LHCN-M2 (cell line): ENCODE measurements around the gene MICALL2. TPM values are rescaled to one million over a fixed set of nuclear protein-coding genes. Genes with fewer than 3 reads are reported as not detected.
A peak's percentile ranks its signal among the peaks of the same experiment; 100 is the strongest.

Experiments
- DNase-seq: peaks from one replicate; pipeline ENCODE4 v3.0.0-alpha.2; 2012; ENCODE audit warnings: low read depth
- total RNA-seq: library from RNA; depleted of rRNA; stranded (reverse); fragments of >200 nt; gene quantifications from 2 replicates; pipeline ENCODE4 v1.2.3, GENCODE V29; 2014

MICALL2 gene
- total RNA-seq, 1 experiment from 2014 or later: 25.5 TPM

DNA sequence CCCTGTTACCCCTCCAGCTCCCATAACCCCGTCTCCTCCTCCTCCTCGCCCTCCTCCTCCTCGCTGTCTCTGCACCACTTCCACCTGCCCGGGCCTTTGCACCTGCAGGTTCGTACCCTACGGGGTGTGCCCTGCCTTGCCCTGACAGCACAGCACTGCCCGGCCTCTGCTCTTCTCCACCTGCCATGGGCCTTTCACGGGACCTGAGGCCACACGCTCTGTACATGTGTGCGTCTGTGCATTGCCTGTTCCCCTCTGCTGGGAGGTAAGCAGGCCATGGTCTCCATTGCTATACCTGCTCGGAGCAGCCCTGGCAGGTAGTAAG is 40.0 kb downstream of the MICALL2 start:
- DNase-seq: no peak

- DNase-seq: peak; percentile 43
Observed at GRCh38 chr7:1418505-1419309, 40.6 kb downstream of the MICALL2 start.

- DNase-seq: no peak
Observed at GRCh38 chr7:1415389-1415990, 43.8 kb downstream of the MICALL2 start.

DNA sequence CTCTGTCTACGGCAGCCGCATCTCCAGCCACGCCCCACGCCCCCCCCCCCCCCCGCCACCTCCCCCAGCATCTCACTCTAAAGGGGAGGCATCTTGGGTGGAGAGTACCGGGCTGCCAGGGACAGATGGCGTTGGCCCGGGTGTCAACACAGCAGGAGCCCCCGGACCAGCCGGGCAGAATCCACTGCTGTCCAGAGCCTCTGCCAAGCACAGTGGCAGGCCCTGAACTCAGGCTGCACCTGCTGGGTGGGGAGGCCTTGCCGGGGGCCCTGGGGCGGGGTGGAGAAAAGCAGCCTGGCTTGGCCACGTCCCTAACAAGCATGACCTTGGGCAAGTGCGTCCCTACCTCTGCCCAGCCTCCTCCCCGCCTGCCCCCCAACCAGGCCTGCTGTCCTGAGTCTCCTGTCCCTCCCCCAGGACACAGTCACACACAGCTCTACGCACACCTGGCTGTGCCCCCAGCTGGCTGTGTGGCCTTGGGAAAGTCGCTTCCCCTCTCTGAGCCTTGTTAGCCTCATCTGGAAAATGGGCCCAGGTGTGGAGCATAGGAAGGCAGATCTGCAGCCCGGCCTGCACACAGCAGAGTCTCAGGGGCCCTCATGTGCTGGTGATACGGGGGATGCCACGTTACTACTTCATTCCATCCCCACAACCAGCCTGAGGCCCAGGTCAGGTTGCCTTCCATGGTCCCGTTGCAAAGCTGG is 45.2 kb downstream of the MICALL2 start:
- DNase-seq: no peak

- peak; percentile 74 for DNase-seq
Observed at GRCh38 chr7:1412322-1413261, 46.7 kb downstream of the MICALL2 start.

DNA sequence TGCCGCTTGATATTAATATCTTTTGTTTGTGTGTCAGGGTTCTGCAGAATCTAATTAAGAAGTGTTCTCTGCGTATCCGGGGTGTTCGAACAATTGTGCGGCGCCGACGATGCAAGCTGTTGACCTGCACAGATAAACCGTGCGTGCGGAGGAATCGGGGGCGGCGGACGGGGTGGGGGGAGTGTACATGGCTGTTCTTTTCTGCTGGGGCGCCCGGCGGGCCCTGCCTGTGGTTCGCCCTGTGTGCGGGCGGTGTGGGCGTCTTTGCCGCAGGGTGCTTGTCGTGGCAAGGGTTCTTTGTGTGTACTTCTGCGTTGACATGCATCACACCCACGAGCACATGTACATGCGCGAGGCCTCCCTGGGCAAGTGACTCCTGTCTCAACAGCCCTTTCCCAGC is 47.9 kb downstream of the MICALL2 start:
- DNase-seq: no peak

GRCh38 chr7:1410992-1411391 is 48.3 kb downstream of the MICALL2 start:
- no peak for DNase-seq

GRCh38 chr7:1409555-1409954 is 49.7 kb downstream of the MICALL2 start:
- DNase-seq: no peak

- DNase-seq: no peak
Observed at GRCh38 chr7:1408466-1408865, 50.8 kb downstream of the MICALL2 start.

- no peak for DNase-seq
Observed at GRCh38 chr7:1407892-1408291, 51.4 kb downstream of the MICALL2 start.

DNA sequence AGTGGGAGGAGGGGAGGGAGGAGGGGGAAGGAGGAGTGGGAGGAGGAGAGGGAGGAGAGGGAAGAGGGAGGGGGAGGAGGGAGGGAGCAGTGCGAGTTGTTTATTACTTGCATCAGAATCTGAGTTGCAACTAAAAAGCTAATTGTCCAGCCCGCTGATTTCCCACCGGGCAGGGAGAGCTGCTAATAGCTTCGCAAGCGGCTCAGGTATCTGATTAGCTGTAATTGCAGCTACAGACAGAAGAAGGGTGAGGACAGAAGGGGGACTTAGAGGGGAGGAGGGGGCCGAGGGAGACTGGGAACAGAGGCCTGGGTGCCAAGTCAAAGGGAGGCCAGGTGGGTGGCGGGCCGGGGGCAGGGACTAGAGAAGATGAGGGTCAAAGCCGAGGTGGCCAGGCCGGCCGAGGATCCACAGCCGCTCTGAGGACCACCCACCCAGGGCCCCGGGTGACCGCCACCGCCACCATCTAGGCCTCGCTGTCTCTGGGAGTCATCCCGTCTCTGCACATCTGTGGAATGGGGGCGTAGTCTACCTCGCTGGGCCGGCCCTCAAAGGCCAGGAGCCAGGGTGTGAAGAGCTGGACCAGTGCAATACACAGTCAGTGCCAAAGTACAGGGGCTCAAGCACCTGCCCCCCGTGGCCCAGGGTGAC is 54.2 kb downstream of the MICALL2 start:
- DNase-seq: no peak

GRCh38 chr7:1404460-1404809 is 54.8 kb downstream of the MICALL2 start:
- no peak for DNase-seq

GRCh38 chr7:1403638-1404459 is 55.4 kb downstream of the MICALL2 start:
- DNase-seq: peak; percentile 69

- no peak for DNase-seq
Observed at GRCh38 chr7:1402791-1403637, 56.3 kb downstream of the MICALL2 start.

DNA sequence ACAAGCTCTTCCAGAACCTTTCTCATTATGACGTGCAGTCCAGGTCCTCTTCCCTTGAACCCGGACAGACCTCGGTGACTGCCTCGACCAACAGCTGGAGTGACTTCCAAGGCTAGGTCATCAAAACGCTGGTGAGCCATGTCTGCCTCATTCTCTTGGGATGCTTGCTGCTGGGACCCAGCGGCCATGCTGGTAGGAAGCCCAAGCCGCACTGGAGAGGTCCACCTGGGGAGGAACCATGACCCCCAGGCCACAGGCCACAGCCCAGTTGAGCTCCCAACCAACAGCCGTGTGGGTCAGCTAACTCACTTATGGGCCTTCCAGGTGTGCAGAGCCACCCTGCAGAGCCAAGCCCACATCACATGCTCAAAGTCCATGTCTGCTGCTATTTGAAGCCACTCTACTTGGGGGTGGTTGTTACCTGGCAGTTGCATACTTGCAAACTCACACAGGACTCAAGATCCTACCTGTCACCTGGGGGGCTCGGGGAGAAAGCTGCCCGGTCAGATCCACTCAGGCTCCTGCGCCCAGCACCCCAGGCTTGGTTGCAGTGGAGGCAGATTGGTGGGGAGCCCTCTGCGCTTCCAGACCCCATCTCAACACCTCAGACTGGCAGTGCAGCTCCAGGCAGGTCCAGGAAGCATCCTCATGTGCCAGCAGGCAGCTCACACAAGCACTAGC is 57.0 kb downstream of the MICALL2 start:
- DNase-seq: no peak

GRCh38 chr7:1401011-1401410 is 58.3 kb downstream of the MICALL2 start:
- DNase-seq: no peak

DNA sequence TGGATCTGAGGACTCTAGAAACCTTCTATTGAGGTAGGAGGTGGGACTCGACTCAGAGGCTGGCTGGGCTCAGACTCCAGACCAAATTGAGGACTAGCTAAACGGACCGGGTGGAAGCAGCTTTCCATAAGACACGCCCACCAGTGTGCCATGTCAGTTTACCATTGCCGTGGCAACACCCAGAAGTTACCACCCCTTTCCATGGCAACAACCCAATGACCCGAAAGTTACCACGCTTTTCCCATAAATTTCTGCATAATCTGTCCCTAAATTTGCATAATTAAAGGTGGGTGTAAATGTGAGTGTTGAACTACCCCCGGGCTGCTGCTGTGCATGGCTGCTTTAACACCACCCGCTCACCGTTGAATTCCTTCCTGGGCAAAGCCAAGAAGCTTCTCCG is 58.9 kb downstream of the MICALL2 start:
- DNase-seq: no peak

- DNase-seq: peak; percentile 92
Observed at GRCh38 chr7:1397491-1398327, 61.6 kb downstream of the MICALL2 start.
